ENCODE measurements around the gene ANKDD1B.
A peak's percentile ranks its signal among the peaks of the same experiment; 100 is the strongest.

The ANKDD1B gene

GRCh38 chr5:75706016-75706415, 94.8 kb downstream of the ANKDD1B start:
- no peak for DNase-seq (ENCODE audit: low read depth in 2 of 2)

GRCh38 chr5:75706775-75707174, 95.5 kb downstream of the ANKDD1B start:
- no peak for DNase-seq (ENCODE audit: low read depth in 2 of 2)

- DNase-seq (ENCODE audit: low read depth in 2 of 2) = no peak
Measured at GRCh38 chr5:75707911-75708509, 96.8 kb downstream of the ANKDD1B start.

- no peak for DNase-seq (ENCODE audit: low read depth in 2 of 2)
Measured at GRCh38 chr5:75710637-75711036, 99.4 kb downstream of the ANKDD1B start.

GRCh38 chr5:75711151-75711550, 99.9 kb downstream of the ANKDD1B start:
- no peak for DNase-seq (ENCODE audit: low read depth in 2 of 2)

GRCh38 chr5:75712091-75712490, 100.8 kb downstream of the ANKDD1B start:
- no peak for DNase-seq (ENCODE audit: low read depth in 2 of 2)

GRCh38 chr5:75716715-75717081, 105.4 kb downstream of the ANKDD1B start:
- DNase-seq (ENCODE audit: low read depth in 2 of 2) = no peak

- peak; percentile 95 to 96 for DNase-seq (ENCODE audit: low read depth in 2 of 2)
Measured at GRCh38 chr5:75717082-75717922, 106.0 kb downstream of the ANKDD1B start, which contains the start of gene POC5. Gene POC5 (minus strand): TSS chr5:75717437. CDS start chr5:75712937, 4,500 bp downstream.

- no peak for DNase-seq (ENCODE audit: low read depth in 2 of 2)
Measured at GRCh38 chr5:75720882-75721281, 109.6 kb downstream of the ANKDD1B start.
